Fibroblast of peridontal ligament (primary cell): Measurements from ENCODE around the gene GLRA1.
A peak's percentile ranks its signal among the peaks of the same experiment; 100 is the strongest.

Experiments
- DNase-seq: peaks from one replicate; pipeline ENCODE4 v3.0.0-alpha.2; 2010; ENCODE audit errors: extremely low read depth

Gene GLRA1

DNA sequence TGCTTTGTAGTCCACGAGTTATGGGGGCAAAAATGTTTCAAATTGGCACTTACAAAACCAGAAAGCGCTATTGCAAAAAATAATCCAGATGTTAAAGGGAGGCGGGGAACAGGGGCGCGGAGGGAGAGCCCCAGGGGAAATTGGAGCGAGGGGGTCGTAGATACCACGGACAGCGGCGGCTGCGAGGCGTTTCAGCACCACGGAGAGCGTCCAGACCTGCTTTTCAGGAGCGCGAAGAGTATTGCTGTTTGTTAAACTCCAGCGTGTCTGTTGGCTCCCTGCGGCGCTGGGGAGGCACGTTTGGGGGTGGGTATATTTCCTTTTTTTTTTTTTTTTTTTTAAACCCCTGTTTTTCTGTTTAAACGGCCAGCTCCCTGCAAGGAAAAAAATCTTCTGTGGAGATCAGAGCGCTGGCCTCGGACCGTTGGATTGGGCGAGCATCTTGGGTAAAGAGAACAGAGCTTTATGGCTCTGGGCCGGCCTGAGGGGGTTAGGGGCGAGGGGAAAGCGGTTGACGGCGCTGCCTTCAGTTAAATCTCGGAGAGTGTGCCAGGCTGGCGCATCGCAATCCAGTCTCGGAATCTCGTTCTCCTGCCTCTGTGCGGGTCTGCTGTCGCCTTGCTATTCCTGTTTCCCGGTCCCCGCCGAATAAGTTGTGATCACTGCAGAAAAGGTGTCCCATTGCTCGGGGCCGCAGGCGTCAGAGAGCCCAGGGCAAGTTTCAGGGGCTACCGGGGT, at the start of gene GLRA1:
Gene GLRA1, minus strand, starts transcription at position 288 of the 738 bp plus-strand sequence. CDS start 302 bp downstream, outside the sequence.
- peak; percentile 12 for DNase-seq

DNA sequence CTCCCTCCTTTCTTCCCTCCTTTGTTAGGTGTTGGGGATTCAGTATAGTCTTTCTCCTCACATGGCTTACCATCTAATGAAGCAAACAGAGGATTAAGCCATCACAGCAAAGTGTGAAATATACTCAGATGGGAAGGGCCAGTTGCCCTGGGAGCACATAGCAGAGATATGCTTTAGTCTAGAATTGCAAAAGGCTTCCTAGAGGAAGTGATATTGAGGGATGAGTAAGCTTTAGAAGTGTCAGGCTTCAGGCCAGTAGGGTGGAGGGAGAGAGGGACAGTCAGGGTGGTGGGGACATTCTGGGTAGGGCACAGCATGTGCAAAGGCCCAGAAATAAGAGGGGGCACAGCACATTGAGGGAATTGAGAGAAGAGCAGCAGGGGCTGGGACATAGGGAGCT, 46.2 kb upstream of the GLRA1 start:
- no peak for DNase-seq

DNA sequence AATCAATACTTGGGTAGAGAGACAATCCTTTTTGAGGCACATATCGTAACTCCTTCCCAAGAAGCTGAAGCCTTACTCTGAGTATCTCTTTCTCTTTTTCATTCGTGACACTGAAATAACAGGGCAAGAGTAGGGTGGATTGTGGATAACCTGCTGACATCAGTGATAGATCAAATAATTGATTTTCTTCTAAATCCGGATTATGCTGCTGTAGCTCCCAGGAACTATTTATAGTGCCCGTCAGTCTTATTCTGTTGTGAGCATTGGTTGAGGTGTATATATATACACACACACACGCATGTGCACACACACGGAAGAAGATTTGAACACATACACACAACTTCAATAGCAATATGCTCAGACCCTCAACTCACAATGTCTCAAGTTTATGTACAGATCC, 43.2 kb upstream of the GLRA1 start:
- no peak for DNase-seq

DNA sequence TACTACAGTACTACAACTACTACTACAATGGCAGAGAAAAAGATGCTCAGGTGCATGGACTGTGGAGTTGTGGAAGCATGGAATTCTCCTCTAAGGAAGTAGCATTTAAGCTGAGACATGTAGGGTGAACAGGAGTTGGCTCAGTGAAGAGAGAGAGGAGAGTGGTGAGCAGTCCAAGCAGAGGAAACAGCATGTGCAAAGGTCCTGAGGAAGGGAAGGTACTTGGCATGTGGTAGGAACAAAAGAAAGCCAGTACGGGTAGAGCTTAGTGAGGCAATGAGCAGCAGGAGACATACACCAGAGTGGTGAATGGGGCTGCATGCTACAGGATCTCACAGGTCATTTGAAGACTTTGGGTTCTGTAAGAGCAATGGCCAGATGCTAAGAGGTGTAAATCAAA, 41.4 kb upstream of the GLRA1 start:
- no peak for DNase-seq

DNA sequence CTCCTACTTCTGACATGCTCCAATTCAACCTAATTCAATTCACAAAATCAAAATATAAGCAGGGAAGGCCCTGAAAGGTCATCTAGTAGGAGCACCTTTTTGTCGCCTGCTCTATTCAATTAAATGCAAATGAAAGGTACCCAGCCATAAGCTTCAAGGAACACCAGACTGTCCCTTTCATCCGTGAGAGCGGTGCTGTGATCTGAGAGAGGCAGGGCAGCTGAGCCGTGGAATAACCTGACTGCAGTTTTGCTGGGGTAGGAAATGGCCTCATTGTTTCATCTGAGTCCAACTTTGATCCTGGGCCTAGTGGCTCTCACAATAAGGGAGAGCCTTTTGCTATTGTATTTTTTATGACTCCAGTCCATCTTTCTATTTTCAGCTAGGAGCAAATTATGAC, 39.8 kb upstream of the GLRA1 start:
- DNase-seq: no peak

DNA sequence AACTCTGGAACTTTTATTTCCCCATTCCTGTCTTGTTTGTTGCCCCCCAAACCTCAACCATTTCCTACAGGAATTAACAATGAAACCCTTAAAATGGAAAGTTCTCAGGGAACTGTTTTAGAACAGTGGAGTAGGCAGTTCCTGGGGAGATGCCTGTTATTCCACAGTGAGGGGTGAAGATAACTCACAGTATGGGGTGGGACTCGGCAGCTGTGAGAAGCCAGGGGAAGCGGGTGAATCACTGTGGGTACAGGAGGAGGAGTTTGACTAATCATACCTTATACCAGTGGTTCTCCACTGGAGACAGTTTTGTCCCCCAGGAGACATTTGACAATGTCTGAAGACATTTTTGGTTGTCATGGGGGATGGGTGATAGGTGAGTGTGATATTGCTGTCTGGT, 36.9 kb upstream of the GLRA1 start:
- no peak for DNase-seq

DNA sequence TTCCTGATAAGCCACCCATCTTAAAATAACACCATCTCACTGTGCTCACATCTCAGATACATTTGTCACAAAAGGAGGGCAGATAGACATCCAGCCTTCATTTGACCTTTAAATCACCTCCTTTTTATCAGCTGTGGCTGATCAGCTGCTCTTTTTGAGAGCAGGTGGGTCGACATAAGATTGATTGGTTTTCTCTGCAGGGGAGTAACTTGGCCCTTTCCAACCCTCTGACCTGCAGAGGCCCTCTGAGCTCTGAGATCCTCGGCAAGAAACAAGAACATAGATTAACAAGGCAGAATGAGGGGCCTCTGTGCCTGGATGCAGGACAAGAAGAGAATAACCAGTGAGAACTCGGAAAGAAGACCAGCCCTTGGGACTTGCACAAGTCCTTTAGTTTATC, 33.5 kb upstream of the GLRA1 start:
- no peak for DNase-seq

DNA sequence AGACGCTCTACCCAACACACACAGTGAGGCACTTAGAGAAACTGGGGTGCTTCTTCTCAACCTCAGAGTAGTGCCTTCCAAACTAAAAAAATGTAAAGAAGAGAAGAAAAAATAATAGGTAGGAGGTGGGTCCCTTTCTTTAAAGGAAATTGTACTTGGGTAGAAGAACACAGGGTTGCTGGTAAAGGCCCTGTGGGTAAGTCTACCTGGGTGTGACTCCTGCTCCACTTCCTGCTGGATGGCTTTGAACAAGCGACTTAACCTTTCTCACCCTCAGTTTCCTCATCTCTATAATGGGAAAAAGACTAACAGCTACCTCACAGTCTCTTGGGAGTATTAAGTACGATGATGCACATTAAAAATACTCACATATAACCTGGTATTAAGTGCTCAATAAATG, 32.1 kb upstream of the GLRA1 start:
- no peak for DNase-seq

DNA sequence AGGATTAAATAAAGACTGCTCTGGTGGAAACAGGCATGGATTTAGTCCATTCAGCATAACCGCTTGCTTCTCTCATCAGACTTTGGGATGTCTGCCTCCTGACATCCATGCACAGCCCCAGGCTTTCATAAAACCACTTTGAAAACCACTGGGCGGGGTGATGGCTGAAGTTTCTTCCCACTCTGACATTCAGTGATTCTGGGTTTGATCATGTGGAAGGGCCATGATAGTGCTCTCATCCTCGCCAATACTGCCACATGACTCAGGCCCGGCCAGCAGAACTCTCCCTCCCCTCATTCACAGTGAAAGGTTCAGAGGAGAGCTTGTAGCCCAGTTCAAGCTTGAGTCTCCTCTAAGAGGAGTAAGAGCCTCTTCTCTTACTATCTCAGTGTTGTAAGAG, 29.6 kb upstream of the GLRA1 start:
- no peak for DNase-seq

DNA sequence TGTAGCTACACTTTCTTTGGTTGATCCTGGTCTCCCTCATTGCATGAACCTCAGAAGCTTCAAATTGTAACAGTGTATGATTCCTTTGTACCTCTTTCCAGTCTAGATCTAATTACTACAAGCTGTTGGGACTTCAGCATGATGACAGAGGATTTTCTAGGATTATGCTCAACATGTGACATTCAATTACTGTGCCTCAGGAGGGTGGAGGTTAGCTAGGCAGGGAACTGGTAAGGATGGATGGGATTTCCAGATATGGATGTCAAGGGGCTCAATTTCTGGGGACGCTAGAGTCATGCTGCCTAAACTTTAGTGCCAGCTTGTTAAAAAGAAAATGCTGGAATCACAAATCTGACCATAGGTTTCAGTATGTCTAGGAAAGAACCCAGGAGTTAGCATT, 29.2 kb upstream of the GLRA1 start:
- no peak for DNase-seq

DNA sequence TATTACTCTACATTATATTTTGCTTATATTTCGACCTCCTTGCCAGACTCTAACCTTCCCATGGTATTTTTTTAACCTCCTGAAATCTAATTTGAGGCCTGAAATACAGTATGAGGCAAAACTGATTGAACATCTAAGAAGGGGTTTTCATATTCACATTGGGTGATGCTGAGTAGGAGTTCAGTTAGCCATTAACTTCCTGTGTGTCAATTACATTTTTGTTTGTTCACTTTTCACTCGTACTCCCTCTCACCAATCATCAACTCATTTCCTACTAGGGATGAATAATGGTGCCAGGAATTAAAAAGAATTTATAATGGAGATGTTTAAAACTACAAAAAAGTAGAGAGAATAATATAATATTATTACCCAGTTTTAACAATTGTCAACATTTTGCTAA, 27.6 kb upstream of the GLRA1 start:
- DNase-seq: no peak

DNA sequence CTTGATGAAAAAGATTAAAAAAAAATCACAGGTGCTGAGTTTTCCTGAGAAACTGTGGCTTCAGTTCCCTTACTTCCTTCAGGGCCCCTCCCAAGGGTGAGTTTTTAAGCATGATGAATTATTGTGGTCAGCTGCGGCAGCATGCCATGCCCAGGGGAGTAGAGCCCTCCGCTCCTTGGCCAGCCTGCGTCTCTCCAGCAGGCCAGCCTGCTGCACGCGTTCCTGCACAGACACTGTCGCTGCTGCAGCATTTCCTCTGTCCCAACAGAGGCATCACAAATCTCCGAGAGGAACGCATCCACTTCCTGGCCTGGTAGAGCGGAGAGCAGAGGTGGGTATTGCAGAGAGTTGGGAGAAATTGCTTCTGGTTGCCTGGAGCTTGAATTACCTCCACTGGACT, 26.1 kb upstream of the GLRA1 start:
- DNase-seq: no peak

DNA sequence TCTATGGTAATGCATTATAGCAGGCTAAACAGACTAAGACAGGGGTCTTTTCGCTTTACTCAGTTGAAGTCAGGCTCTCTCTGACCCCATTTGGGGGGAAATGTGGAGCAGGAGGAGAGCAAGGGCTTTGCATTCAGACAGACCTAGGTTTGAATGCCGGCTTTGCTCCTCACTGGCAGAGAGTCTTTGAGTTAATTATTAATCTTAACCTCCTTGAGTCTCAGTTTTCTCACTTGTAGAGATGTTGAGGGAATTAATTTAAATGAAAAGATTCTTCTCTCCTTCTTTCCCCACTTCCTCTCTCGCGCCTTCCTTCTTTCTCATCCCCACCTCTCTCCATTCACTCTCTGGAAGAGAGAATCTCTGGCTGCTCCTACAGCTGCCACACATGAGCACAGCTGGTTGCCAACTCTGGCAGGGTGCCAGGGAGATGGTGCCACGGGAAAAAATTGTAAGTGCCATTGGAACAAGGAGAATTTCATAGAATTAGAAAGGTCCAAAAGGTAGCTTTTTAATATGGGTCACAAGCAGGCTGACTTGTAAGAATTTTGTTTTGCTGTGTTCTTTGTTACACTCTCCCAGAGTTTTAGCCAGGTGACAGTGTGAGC, 25.2 kb upstream of the GLRA1 start:
- no peak for DNase-seq

DNA sequence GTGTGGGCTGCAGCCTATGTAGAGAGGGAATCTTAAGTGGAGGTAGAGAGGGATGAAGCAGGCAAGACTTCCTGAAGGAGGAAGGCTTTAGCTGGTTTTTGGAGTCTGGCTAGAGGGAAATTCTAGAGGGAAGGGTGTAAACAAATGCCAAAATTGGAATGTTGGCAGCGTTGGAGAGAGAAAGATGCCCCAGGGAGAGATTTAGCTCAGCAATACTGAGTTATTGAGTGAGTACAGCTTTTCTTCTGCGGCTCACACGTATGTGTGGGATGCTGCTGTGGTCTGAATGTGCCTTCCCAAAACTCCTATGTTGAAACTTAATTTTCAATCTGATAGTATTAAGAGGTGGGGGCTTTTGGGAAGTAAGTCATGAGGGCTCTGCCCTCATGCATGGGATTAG, 24.5 kb upstream of the GLRA1 start:
- no peak for DNase-seq

DNA sequence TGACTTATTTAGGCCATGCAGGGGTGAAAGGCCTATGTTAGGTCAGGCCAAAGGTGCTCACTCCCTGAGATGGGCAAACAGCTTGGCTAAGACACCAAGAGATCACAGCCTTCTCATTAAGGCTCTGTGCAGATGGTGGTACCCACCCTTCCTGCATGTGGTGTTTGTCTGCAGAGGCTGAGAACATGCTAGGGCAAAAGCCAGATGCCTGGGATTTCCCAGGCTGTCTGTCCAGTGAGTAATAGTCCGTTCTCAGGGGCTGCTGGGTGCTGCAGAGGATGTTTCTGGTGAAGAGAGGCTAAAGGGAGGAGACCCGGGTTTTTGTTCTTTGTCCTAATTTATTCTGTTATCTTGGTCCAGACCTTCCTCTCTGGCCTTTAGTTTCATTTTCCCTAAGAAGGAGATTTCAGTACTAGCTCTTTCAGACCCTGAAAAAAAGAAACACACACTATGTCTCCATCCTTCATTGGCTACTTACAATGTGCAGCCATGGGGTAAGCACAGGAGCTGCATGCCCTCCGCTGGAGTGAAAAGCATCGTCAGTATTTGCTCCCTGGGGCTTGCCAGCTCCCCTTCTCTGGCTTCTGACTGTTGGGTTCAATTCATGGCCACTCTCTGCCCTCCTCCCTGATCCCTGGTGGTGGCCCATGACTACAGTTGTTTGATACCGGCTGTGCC, 23.4 kb upstream of the GLRA1 start:
- DNase-seq: no peak

DNA sequence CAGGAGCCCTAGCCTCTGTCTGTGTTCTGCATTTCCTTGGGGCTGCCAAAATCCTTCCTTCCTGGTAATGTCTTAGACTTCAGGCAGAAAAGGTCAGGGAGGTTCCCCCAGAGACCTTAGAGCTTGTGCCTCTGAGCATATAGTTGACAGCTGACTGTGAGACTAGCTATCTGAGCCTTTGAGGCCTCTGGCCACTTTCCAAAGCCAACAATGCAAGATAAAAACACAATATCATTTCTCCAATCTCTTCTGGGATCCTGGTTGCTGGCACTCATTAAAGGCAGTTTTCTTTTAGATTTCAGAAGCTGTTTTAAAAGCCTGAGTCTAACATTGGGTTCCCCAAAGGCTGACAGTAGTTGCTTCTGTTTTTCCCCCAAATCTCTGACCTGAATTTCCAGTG, 13.2 kb upstream of the GLRA1 start:
- DNase-seq: no peak

DNA sequence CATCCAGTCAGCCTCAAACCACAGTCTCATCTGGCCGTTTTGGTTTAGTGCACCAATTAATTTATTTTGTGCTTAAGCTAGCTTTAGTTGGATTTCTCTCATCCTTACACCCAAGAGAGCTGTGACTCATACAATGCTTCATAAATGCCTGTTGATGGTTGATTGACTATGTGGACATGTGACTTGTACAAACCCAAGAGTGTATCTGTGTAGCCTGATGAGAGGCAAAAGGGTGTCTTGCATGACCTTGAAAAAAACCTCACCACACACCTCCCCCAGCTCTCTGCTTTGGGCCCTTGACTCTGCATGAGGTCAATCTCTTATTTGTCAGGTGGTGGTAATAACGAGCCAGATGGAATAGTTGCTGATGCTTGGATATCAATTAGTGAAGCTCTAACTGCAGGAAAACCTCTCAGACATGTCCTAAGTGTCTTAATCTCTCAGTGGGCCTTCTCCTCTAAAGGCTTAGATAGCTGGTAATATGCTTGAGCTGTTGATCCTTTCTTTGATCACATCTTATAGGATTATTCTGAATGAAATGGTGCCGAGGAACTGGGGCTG, 10.6 kb upstream of the GLRA1 start:
- DNase-seq: no peak

DNA sequence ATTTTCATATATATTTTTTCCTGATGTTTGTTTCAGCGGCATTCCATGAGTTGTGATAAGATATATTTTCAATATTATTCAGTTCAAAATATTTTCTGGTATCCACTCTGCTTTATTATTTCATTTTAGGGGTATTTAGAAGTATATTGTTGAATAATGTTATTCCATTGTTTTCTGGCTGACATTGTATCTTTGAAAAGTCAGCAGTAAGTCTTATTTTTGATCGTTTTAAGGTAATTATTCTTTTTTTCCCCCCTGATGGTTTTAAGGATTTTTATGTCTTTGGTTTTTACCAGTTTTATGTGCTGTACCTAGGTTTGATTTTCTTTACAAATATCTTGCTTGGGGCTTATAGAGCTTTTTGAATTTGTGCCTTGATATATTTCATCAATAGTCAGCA, 6.6 kb upstream of the GLRA1 start:
- DNase-seq: no peak

DNA sequence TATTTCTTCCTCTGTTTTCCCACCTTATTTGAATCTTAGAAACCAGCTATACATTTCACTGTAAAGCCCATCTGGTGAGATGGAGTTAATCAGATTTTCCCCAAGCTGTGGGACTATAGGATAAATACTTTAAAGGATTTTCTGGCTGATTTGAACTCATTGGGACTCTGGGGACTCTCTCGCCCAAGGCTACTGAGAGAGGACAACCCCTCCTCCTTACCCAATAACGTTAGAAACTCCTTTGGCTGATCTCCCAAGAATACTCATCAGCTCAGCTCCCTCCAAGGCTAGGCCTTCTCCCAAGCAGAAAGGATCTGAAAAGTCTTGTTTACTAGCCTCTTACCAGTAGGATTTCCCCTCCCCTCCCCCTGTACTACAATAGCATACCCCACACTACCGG, 1.5 kb upstream of the GLRA1 start:
- DNase-seq: no peak

DNA sequence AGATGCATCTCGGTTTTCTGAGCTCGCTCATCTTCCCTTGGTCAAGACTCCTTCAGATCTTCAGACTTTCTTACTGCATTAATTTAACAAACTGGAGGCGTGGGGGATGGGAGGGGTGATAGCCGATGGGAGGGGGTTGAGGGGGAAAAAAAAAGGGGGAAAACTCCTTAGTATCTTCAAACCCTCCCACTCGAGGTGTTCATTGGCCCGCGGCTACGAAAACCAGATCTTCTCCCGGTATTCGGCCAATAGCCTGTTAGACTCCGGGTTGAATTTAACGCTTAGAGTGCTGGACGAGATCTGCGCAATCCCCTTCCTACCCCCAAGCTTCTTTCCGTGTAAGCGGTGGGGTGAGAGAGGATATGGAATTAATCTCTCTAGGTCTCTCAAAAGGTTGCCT, 689 bp upstream of the GLRA1 start:
- DNase-seq: no peak

DNA sequence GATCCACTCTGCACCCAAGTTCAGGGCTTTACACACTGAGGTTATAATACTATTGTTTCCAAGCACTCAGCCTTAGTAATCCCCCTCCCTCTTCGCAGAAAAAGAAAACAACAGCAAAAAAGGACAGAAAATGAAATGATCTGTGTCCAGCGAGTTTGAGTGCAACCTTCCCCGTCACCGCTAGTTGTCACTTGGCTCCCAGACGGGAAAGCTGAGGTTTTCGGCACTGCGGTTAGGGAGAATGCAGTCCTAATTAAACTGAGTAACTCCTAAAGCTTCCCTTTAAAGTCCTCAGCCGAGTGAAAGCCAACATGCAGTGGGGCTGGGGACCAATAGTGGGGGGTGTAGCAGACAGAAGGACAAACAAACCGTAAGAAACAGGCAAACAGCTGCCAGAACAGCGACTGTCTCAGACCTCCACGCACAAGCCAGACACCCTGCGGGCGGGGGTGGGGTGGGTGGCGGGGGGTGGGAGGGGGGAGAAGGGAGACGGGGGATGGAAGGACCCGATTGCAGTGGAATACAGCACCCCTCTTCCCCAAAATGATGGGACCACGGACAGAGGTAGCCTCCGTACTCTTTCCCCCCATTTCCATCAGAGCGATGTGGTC, 680 bp downstream of the GLRA1 start:
- no peak for DNase-seq

DNA sequence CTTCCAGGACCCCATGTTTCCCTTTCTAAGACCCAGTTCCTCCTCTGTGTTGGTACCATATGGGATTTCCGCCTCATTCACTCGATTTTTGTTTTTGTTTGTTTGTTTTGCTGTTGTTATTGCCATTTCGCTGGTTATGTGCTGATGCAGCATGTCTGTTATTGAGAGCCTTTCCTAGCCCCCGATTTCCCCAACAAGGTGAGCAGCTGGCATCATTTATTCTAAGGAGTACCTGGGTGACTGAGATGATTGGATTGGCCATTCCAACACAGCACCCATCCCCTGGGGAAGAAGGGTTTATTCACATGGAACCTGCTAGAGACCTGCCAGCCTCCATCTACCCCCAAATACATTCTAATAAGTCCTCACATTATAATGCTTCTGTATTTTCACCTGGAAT, 2.7 kb downstream of the GLRA1 start:
- DNase-seq: no peak

DNA sequence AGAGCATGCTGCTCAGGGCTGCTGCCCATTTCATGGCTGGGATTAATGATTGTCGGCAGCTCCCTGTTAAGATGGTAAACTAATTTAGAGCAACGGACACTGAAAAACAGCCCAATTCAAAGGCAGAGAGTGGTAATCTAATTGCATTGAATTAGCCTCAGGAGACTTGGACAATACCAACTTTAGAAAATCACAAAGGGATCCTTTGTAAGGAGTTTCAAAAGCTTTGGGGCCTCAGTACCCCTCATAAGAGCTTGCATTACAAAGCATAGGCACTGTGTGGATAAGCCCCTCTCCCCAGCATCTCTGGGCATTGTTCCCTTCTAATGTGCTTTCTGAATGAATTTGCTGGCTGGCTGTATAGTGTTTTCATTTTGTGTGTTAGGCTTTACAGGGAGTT, 6.7 kb downstream of the GLRA1 start:
- DNase-seq: no peak
